ENCODE data around the gene ANKHD1.

ANKHD1 gene

DNA sequence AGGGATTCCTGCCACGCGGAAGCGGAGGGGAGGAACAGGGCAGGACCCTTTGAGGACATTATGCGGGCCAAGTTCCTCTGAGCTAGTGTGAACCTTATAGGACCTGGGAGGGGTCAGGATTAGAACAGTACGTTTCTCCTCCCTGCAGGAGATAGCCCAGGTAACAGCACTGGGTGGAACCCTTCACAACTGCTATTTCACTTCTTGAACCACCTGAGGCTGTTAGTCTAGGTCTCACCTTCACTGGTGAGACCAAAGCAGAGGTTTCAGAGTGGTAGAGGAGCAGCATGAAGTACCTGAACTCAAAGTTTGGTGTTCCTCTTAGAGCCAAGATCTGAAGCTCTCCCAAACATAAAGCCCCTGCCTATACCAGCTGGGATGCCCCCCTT lies 146.7 kb downstream of the ANKHD1 start:
- no peaks in the 10 kb centered on the region for H3K9me3 ChIP-seq (ENCODE audit: control insufficient read depth in 5 of 5, low read length in 5 of 5)
- peak overlapping the region; percentile 95 for H3K27ac ChIP-seq (ENCODE audit: low read depth, low read length)
- H3K4me1 ChIP-seq (ENCODE audit: control insufficient read depth in 5 of 5, insufficient read depth in 5 of 5, low read length in 5 of 5) = peaks cover 18 to 37% (median 31%) of the 10 kb centered on the region in 5 donors
- H3K27me3 ChIP-seq (ENCODE audit: control insufficient read depth in 5 of 5, insufficient read depth in 4 of 5, low read length in 5 of 5) = no peaks in the 10 kb centered on the region
- peaks cover 15 to 47% (median 42%) of the 10 kb centered on the region in 5 donors for H3K36me3 ChIP-seq (ENCODE audit: control insufficient read depth in 5 of 5, insufficient read depth in 5 of 5, low read length in 5 of 5)
- H3K4me3 ChIP-seq (ENCODE audit: low read depth in 1 of 5, low read length in 5 of 5) = peak overlapping the region; percentile 58 to 74 (median 65)
- peak overlapping the region; percentile 69 to 85 (median 75) for H3K9ac ChIP-seq (ENCODE audit: low read length in 5 of 5)

- H3K4me3 ChIP-seq (ENCODE audit: low read depth in 1 of 5, low read length in 5 of 5) = peak overlapping the region in 2 of 5 donors; percentile 58 to 67
- H3K9ac ChIP-seq (ENCODE audit: low read length in 5 of 5) = peak overlapping the region in 4 of 5 donors; percentile 13 to 85 (median 76)
- peak overlapping the region; percentile 95 for H3K27ac ChIP-seq (ENCODE audit: low read depth, low read length)
- no peaks in the 10 kb centered on the region for H3K9me3 ChIP-seq (ENCODE audit: control insufficient read depth in 5 of 5, low read length in 5 of 5)
- H3K27me3 ChIP-seq (ENCODE audit: control insufficient read depth in 5 of 5, insufficient read depth in 4 of 5, low read length in 5 of 5) = no peaks in the 10 kb centered on the region
- peaks cover 19 to 48% (median 41%) of the 10 kb centered on the region in 5 donors for H3K36me3 ChIP-seq (ENCODE audit: control insufficient read depth in 5 of 5, insufficient read depth in 5 of 5, low read length in 5 of 5)
- H3K4me1 ChIP-seq (ENCODE audit: control insufficient read depth in 5 of 5, insufficient read depth in 5 of 5, low read length in 5 of 5) = peaks cover 18 to 37% (median 31%) of the 10 kb centered on the region in 5 donors
Measured at GRCh38 chr5:140548791-140549190, 147.2 kb downstream of the ANKHD1 start.

DNA sequence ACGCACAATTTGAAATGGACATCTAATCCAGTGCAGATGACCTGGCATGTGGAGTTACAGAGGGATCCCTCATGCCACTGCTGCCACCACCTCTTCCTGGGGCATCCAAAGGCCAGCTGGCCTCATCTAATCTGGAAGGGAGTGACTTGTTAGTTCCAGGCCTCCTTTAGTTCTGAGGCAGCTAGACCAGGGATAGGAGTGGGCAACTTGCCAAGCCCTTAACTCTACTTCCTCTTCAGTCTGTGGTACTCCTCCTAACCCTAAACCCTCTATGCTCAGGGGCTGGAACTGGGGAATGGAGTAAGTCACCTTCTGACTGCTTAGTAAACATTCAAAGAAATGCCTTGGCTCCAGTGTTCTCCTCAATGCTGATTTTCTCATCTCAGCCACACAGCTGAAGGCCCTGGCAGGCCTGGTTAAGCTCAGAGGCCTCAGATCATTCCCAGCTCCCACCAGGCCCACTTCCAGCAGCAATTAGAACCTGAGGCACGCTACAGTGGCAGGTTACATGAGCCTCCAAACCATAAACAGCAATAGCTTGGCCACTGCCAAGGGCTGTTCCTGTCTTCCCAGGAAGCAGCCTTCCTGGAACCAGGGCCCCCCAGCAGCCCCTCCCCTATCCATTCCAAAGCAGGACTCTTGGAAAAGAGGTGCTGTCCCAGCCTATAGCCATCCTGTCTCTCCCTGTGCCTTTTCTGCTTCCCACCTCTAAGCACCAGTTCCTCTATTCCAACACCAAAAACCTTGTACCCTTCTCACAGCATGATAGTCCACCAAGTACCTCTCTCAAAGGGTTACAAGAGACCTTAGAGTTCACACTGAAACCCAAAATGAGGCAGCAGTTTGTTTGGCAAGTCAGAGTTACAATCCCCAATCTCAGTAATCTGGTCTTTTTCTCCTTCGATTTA lies 147.9 kb downstream of the ANKHD1 start:
- no peaks in the 10 kb centered on the region for H3K9me3 ChIP-seq (ENCODE audit: control insufficient read depth in 5 of 5, low read length in 5 of 5)
- no peaks in the 10 kb centered on the region for H3K27me3 ChIP-seq (ENCODE audit: control insufficient read depth in 5 of 5, insufficient read depth in 4 of 5, low read length in 5 of 5)
- H3K9ac ChIP-seq (ENCODE audit: low read length in 5 of 5) = peak overlapping the region in 3 of 5 donors; percentile 23 to 85 (median 72)
- peaks cover 18 to 37% (median 31%) of the 10 kb centered on the region in 5 donors for H3K4me1 ChIP-seq (ENCODE audit: control insufficient read depth in 5 of 5, insufficient read depth in 5 of 5, low read length in 5 of 5)
- H3K36me3 ChIP-seq (ENCODE audit: control insufficient read depth in 5 of 5, insufficient read depth in 5 of 5, low read length in 5 of 5) = peaks cover 19 to 47% (median 35%) of the 10 kb centered on the region in 5 donors
- H3K4me3 ChIP-seq (ENCODE audit: low read depth in 1 of 5, low read length in 5 of 5) = no peak overlapping the region
- H3K27ac ChIP-seq (ENCODE audit: low read depth, low read length) = peak overlapping the region; percentile 95

GRCh38 chr5:140550147-140551079 lies 148.8 kb downstream of the ANKHD1 start:
- peaks cover 18 to 38% (median 33%) of the 10 kb centered on the region in 5 donors for H3K4me1 ChIP-seq (ENCODE audit: control insufficient read depth in 5 of 5, insufficient read depth in 5 of 5, low read length in 5 of 5)
- no peak overlapping the region for H3K4me3 ChIP-seq (ENCODE audit: low read depth in 1 of 5, low read length in 5 of 5)
- H3K36me3 ChIP-seq (ENCODE audit: control insufficient read depth in 5 of 5, insufficient read depth in 5 of 5, low read length in 5 of 5) = peaks cover 16 to 41% (median 29%) of the 10 kb centered on the region in 5 donors
- H3K9ac ChIP-seq (ENCODE audit: low read length in 5 of 5) = peak overlapping the region in 2 of 5 donors; percentile 23 to 85
- peak overlapping the region; percentile 95 for H3K27ac ChIP-seq (ENCODE audit: low read depth, low read length)
- H3K27me3 ChIP-seq (ENCODE audit: control insufficient read depth in 5 of 5, insufficient read depth in 4 of 5, low read length in 5 of 5) = no peaks in the 10 kb centered on the region
- H3K9me3 ChIP-seq (ENCODE audit: control insufficient read depth in 5 of 5, low read length in 5 of 5) = no peaks in the 10 kb centered on the region

GRCh38 chr5:140551872-140552271 lies 150.2 kb downstream of the ANKHD1 start:
- peaks cover 17 to 48% (median 41%) of the 10 kb centered on the region in 5 donors for H3K4me1 ChIP-seq (ENCODE audit: control insufficient read depth in 5 of 5, insufficient read depth in 5 of 5, low read length in 5 of 5)
- no peaks in the 10 kb centered on the region for H3K27me3 ChIP-seq (ENCODE audit: control insufficient read depth in 5 of 5, insufficient read depth in 4 of 5, low read length in 5 of 5)

DNA sequence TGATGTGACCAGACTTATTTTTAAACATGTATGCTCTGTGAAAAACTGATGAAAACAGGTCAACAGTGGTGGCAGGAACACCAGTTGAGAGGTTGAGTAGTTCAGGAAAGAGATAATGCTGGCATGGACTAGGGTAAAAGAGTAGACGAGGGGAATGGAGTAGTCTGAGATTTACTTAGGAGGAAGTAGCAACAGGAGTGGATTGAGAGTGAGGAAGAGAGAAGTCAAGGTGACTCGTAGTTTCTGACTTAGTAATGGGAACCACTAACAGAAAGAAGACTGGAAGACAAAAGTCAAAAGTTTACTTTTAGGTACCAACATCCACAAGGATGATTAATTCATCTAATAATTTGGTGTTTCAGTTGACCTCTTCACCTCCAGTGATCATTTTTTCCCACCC lies 152.0 kb downstream of the ANKHD1 start:
- Histone ChIP-seq H3K4me3 (ENCODE audit: low read depth in 1 of 5, low read length in 5 of 5) (no peak overlapping the region), H3K27me3 (ENCODE audit: control insufficient read depth in 5 of 5, insufficient read depth in 4 of 5, low read length in 5 of 5) (no peaks in the 10 kb centered on the region), H3K27ac (ENCODE audit: low read depth, low read length) (no peak overlapping the region), H3K9ac (ENCODE audit: low read length in 5 of 5) (no peak overlapping the region), H3K9me3 (ENCODE audit: control insufficient read depth in 5 of 5, low read length in 5 of 5) (no peaks in the 10 kb centered on the region), H3K36me3 (ENCODE audit: control insufficient read depth in 5 of 5, insufficient read depth in 5 of 5, low read length in 5 of 5) (peaks cover 16 to 41% (median 34%) of the 10 kb centered on the region in 5 donors), H3K4me1 (ENCODE audit: control insufficient read depth in 5 of 5, insufficient read depth in 5 of 5, low read length in 5 of 5) (peaks cover 13 to 41% (median 31%) of the 10 kb centered on the region in 5 donors)

More at GRCh38 chr5:140551872-140552271, 150.2 kb downstream of the ANKHD1 start:
- Histone ChIP-seq H3K27ac (ENCODE audit: low read depth, low read length) (no peak overlapping the region), H3K9me3 (ENCODE audit: control insufficient read depth in 5 of 5, low read length in 5 of 5) (no peaks in the 10 kb centered on the region), H3K36me3 (ENCODE audit: control insufficient read depth in 5 of 5, insufficient read depth in 5 of 5, low read length in 5 of 5) (peaks cover 16 to 41% (median 29%) of the 10 kb centered on the region in 5 donors), H3K9ac (ENCODE audit: low read length in 5 of 5) (no peak overlapping the region), H3K4me3 (ENCODE audit: low read depth in 1 of 5, low read length in 5 of 5) (no peak overlapping the region)

DNA sequence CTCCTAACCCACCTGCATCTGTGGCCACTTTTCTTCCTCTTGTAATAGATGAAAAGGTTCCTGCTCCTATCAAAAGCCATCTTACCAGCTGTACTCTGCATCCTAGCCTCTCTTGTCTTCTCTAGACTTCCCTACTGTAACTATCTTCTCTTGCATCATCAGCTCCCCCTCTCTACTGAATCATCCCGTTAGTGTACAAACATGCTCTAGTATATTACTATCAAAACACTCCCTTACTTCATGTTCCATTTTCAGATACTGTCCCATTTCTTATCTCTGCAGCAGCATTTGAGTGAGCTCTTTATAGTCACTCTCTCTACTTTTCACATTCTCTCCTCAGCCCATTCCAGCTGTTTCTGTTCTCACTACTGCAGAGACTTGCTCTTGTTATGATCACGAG lies 152.8 kb downstream of the ANKHD1 start:
- H3K27ac ChIP-seq (ENCODE audit: low read depth, low read length) = no peak overlapping the region

DNA sequence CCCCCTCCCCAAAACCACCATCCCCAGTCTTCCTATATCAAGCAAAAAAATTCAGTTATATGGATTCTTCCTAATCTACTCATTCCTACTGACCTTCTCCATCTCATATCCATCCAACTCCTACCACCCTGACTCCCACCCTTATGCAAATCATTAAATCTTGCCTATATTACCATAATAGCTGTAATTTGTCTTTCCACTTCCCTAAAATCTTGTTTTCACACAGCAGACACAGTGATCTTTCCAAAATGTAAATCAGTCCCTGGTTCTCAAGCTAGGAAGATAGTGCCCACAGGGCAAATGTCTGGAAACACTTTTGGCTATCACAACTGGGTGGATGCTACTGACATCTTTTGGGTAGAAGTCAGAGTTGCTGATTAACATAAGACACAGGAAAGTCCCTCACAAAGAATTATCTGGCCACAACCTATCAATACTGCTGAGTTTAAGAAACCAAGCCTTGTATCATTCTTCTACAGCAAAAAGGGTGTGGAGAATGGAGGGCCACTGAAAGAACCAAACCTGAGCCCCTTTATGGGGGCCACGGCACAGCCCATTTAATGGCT lies 154.2 kb downstream of the ANKHD1 start:
- peaks cover 12 to 32% (median 27%) of the 10 kb centered on the region in 5 donors for H3K36me3 ChIP-seq (ENCODE audit: control insufficient read depth in 5 of 5, insufficient read depth in 5 of 5, low read length in 5 of 5)
- H3K9ac ChIP-seq (ENCODE audit: low read length in 5 of 5) = peak overlapping the region in 3 of 5 donors; percentile 77 to 94 (median 92)
- H3K27me3 ChIP-seq (ENCODE audit: control insufficient read depth in 5 of 5, insufficient read depth in 4 of 5, low read length in 5 of 5) = no peaks in the 10 kb centered on the region
- H3K4me3 ChIP-seq (ENCODE audit: low read depth in 1 of 5, low read length in 5 of 5) = peak overlapping the region in 2 of 5 donors; percentile 81 to 85
- H3K4me1 ChIP-seq (ENCODE audit: control insufficient read depth in 5 of 5, insufficient read depth in 5 of 5, low read length in 5 of 5) = peaks cover 6 to 25% (median 19%) of the 10 kb centered on the region in 5 donors
- no peaks in the 10 kb centered on the region for H3K9me3 ChIP-seq (ENCODE audit: control insufficient read depth in 5 of 5, low read length in 5 of 5)
- H3K27ac ChIP-seq (ENCODE audit: low read depth, low read length) = no peak overlapping the region

More for the DNA sequence above, 152.8 kb downstream of the ANKHD1 start:
- peaks cover 6 to 33% (median 23%) of the 10 kb centered on the region in 5 donors for H3K4me1 ChIP-seq (ENCODE audit: control insufficient read depth in 5 of 5, insufficient read depth in 5 of 5, low read length in 5 of 5)
- H3K9ac ChIP-seq (ENCODE audit: low read length in 5 of 5) = no peak overlapping the region
- no peak overlapping the region for H3K4me3 ChIP-seq (ENCODE audit: low read depth in 1 of 5, low read length in 5 of 5)
- H3K9me3 ChIP-seq (ENCODE audit: control insufficient read depth in 5 of 5, low read length in 5 of 5) = no peaks in the 10 kb centered on the region
- H3K36me3 ChIP-seq (ENCODE audit: control insufficient read depth in 5 of 5, insufficient read depth in 5 of 5, low read length in 5 of 5) = peaks cover 16 to 38% (median 31%) of the 10 kb centered on the region in 5 donors
- no peaks in the 10 kb centered on the region for H3K27me3 ChIP-seq (ENCODE audit: control insufficient read depth in 5 of 5, insufficient read depth in 4 of 5, low read length in 5 of 5)

DNA sequence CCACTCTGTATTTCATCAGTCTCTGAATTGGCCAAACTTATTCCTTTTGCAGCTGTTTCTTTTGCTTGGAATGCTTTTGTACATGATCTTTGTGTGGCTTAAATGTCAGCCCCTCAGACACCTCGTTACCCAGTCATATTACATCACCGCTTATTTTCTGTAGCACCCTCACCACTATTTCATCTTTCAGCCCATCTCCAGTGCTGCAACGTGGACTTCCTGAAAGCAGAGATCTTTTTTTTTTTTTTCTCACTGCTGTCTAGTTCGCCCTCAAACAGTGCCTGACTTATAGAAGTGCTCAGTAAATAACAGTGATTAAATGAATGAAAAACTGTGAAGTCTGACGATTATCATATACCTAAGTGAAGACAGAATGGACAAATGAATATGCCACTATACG lies 154.8 kb downstream of the ANKHD1 start:
- H3K36me3 ChIP-seq (ENCODE audit: control insufficient read depth in 5 of 5, insufficient read depth in 5 of 5, low read length in 5 of 5) = peaks cover 8 to 32% (median 27%) of the 10 kb centered on the region in 5 donors
- H3K27me3 ChIP-seq (ENCODE audit: control insufficient read depth in 5 of 5, insufficient read depth in 4 of 5, low read length in 5 of 5) = no peaks in the 10 kb centered on the region
- H3K4me1 ChIP-seq (ENCODE audit: control insufficient read depth in 5 of 5, insufficient read depth in 5 of 5, low read length in 5 of 5) = peaks cover 6 to 25% (median 19%) of the 10 kb centered on the region in 5 donors
- peak overlapping the region; percentile 84 for H3K27ac ChIP-seq (ENCODE audit: low read depth, low read length)
- no peaks in the 10 kb centered on the region for H3K9me3 ChIP-seq (ENCODE audit: control insufficient read depth in 5 of 5, low read length in 5 of 5)
- peak overlapping the region; percentile 30 to 94 (median 91) for H3K9ac ChIP-seq (ENCODE audit: low read length in 5 of 5)
- peak overlapping the region; percentile 71 to 85 (median 81) for H3K4me3 ChIP-seq (ENCODE audit: low read depth in 1 of 5, low read length in 5 of 5)
